SK-N-SH (cell line): Measurements from ENCODE around the gene TLL2.

Experiments
- EP300 ChIP-seq, 2 experiments: IDR thresholded peaks; 2 replicates each; pipeline versions ENCODE4 v1.4.0 to v1.6.1; 2012; ENCODE audit warnings: borderline replicate concordance in 1 of 2, low read depth in 1 of 2, low read length in 1 of 2
- EZH2phosphoT487 ChIP-seq: fragments of 200-600 bp; sonication (generic); IDR thresholded peaks from 2 replicates; pipeline ENCODE4 v1.6.1; 2017; ENCODE audit warnings: low read depth, mixed run types, mild to moderate bottlenecking, antibody characterized with exemption, moderate library complexity, borderline replicate concordance
- FOXM1 ChIP-seq: IDR thresholded peaks from 2 replicates; pipeline ENCODE4 v1.4.0; 2012; ENCODE audit warnings: low read depth, mild to moderate bottlenecking
- GABPA ChIP-seq: IDR thresholded peaks from 2 replicates; pipeline ENCODE4 v1.4.0; 2012; ENCODE audit warnings: low read depth, mild to moderate bottlenecking
- GATA2 ChIP-seq: sonication (generic); formaldehyde crosslinking; IDR thresholded peaks from 2 replicates; pipeline ENCODE4 v1.5.0; 2020; ENCODE audit warnings: mild to moderate bottlenecking, missing genetic modification reagents
- MXI1 ChIP-seq: IDR thresholded peaks from 2 replicates; pipeline ENCODE4 v1.6.1; 2012; ENCODE audit warnings: mild to moderate bottlenecking, low read depth, low read length, improper control_type of control experiment
- POLR2AphosphoS5 ChIP-seq: IDR thresholded peaks from 2 replicates; pipeline ENCODE4 v1.6.1; 2012; ENCODE audit warnings: low read depth, low read length
- RFX5 ChIP-seq: IDR thresholded peaks from 2 replicates; pipeline ENCODE4 v1.6.1; 2012; ENCODE audit warnings: mild to moderate bottlenecking, improper control_type of control experiment, low read length
- RXRA ChIP-seq: IDR thresholded peaks from 2 replicates; pipeline ENCODE4 v1.4.0; 2012; ENCODE audit warnings: low read depth, mild to moderate bottlenecking, borderline replicate concordance
- TEAD4 ChIP-seq: IDR thresholded peaks from 2 replicates; pipeline ENCODE4 v1.4.0; 2012; ENCODE audit warnings: mild to moderate bottlenecking, borderline replicate concordance; ENCODE audit not compliant: insufficient read depth
- YY1 ChIP-seq: IDR thresholded peaks from 2 replicates; pipeline ENCODE4 v1.4.0; 2012; ENCODE audit warnings: low read depth, mild to moderate bottlenecking
- TF ChIP-seq, protein P1 (sequence below): fragments of 200-600 bp; sonication (generic); IDR thresholded peaks from 2 replicates; pipeline ENCODE4 v1.6.1; 2017; ENCODE audit warnings: antibody characterized with exemption, mild to moderate bottlenecking, moderate library complexity
- TF ChIP-seq, protein P2 (sequence below): IDR thresholded peaks from 2 replicates; pipeline ENCODE4 v1.4.0; 2012; ENCODE audit warnings: low read depth, borderline replicate concordance
- TF ChIP-seq, protein P3 (sequence below): IDR thresholded peaks from 2 replicates; pipeline ENCODE4 v1.6.1; 2012; ENCODE audit warnings: mild to moderate bottlenecking, low read depth, low read length, moderate library complexity

DNA sequence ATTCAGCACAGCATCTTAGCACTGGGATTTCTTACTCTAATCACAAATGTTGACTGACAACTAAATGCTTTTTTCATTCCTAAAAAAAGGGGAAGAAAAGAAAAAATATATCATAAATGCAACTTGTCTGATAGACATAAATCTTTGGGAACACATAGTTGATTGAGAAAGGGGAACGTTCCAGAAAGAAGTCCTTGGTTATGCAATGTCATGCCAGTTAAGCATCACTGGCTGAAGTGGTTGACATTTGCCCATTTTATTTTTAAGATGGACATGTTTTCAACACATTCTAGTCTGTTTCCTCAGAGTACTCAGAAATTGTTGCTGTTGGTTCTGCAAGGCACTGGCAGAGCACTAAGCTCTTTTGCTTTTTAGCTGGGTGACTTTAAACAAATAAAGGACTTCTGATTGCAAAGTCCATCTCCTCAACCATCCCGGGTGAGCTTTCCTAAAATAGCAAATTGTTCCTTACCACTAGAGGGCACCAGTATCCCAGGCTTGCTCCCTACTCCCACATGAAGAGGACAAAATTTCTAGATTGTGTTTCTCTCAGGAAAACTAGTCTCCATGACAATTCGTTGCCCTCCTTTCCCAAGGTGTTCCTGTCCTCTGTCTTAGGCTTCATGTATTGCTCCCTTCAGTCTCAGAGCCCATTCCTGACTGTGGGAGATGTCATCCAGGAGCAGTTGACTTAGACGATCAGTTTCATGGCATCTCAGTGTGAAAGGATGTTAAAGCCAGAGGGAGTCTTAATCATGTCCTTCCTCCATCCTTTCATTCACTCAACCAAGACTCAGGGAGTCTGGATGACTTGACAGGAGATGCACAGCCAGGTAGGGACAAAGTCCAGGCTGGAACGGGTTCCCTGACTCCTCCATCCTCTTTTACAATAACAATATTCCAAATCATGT, 178.9 kb downstream of the TLL2 start:
- TF ChIP-seq, protein P1, sequence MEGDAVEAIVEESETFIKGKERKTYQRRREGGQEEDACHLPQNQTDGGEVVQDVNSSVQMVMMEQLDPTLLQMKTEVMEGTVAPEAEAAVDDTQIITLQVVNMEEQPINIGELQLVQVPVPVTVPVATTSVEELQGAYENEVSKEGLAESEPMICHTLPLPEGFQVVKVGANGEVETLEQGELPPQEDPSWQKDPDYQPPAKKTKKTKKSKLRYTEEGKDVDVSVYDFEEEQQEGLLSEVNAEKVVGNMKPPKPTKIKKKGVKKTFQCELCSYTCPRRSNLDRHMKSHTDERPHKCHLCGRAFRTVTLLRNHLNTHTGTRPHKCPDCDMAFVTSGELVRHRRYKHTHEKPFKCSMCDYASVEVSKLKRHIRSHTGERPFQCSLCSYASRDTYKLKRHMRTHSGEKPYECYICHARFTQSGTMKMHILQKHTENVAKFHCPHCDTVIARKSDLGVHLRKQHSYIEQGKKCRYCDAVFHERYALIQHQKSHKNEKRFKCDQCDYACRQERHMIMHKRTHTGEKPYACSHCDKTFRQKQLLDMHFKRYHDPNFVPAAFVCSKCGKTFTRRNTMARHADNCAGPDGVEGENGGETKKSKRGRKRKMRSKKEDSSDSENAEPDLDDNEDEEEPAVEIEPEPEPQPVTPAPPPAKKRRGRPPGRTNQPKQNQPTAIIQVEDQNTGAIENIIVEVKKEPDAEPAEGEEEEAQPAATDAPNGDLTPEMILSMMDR, result peak; percentile 78
- TF ChIP-seq, protein P2, sequence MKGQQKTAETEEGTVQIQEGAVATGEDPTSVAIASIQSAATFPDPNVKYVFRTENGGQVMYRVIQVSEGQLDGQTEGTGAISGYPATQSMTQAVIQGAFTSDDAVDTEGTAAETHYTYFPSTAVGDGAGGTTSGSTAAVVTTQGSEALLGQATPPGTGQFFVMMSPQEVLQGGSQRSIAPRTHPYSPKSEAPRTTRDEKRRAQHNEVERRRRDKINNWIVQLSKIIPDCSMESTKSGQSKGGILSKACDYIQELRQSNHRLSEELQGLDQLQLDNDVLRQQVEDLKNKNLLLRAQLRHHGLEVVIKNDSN, result no peak
- TF ChIP-seq GABPA (no peak), EP300 (IDR thresholded peaks at IDR 0.05; ENCODE audit: borderline replicate concordance in 1 of 2, low read depth in 1 of 2, low read length in 1 of 2) (no peak), TEAD4 (no peak), POLR2AphosphoS5 (no peak), YY1 (no peak), EZH2phosphoT487 (no peak), RFX5 (no peak), RXRA (no peak), MXI1 (no peak), GATA2 (no peak), FOXM1 (no peak)
- TF ChIP-seq, protein P3, sequence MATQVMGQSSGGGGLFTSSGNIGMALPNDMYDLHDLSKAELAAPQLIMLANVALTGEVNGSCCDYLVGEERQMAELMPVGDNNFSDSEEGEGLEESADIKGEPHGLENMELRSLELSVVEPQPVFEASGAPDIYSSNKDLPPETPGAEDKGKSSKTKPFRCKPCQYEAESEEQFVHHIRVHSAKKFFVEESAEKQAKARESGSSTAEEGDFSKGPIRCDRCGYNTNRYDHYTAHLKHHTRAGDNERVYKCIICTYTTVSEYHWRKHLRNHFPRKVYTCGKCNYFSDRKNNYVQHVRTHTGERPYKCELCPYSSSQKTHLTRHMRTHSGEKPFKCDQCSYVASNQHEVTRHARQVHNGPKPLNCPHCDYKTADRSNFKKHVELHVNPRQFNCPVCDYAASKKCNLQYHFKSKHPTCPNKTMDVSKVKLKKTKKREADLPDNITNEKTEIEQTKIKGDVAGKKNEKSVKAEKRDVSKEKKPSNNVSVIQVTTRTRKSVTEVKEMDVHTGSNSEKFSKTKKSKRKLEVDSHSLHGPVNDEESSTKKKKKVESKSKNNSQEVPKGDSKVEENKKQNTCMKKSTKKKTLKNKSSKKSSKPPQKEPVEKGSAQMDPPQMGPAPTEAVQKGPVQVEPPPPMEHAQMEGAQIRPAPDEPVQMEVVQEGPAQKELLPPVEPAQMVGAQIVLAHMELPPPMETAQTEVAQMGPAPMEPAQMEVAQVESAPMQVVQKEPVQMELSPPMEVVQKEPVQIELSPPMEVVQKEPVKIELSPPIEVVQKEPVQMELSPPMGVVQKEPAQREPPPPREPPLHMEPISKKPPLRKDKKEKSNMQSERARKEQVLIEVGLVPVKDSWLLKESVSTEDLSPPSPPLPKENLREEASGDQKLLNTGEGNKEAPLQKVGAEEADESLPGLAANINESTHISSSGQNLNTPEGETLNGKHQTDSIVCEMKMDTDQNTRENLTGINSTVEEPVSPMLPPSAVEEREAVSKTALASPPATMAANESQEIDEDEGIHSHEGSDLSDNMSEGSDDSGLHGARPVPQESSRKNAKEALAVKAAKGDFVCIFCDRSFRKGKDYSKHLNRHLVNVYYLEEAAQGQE, result no peak
